Astrocyte of the hippocampus (primary cell): ENCODE results near the gene SEL1L3.

Experiments used
- DNase-seq: peaks from one replicate; pipeline ENCODE4 v3.0.0; 2011; ENCODE audit warnings: low read depth, low spot score

Gene SEL1L3

DNA sequence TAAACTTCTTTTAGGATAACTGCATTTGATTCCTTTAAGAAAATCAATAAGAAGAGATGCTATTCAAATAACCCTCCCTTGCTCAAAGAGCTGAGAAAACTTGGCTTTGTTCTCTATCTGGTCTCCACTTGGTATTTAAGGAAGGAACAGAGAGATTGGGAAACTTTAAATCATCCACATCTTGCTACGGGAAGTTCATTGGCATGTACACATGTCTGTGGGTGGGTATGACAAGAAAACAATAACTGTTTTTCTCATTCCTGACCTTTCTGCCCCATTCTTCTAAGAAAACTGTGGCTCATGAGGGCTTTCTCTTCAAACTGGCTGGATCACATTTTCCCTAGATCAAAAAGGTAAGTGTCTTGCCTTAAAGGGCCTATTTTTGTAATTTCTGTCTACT is 6.0 kb downstream of the SEL1L3 start:
- DNase-seq: no peak

GRCh38 chr4:25852103-25852502 is 10.7 kb downstream of the SEL1L3 start:
- DNase-seq: no peak

DNA sequence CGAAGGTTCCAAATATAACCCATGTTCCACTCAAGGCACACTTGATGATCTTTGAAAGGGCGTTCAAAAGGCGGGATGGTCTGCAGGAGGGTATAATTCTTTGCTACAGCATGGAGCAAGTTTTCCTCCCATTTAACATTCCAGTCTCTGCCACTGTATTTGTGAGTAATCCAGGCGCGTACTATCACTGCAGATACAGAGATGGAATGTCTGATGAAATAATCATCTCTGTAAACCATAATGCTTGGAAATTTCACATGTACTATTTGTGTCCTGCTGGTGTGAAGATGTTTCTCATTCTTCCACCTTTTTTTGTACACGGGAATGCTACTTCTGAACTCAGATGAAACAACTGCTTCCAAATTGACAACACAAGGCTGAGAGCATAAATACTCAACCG is 15.5 kb downstream of the SEL1L3 start:
- DNase-seq: no peak

GRCh38 chr4:25845841-25846653 is 16.7 kb downstream of the SEL1L3 start:
- no peak for DNase-seq

DNA sequence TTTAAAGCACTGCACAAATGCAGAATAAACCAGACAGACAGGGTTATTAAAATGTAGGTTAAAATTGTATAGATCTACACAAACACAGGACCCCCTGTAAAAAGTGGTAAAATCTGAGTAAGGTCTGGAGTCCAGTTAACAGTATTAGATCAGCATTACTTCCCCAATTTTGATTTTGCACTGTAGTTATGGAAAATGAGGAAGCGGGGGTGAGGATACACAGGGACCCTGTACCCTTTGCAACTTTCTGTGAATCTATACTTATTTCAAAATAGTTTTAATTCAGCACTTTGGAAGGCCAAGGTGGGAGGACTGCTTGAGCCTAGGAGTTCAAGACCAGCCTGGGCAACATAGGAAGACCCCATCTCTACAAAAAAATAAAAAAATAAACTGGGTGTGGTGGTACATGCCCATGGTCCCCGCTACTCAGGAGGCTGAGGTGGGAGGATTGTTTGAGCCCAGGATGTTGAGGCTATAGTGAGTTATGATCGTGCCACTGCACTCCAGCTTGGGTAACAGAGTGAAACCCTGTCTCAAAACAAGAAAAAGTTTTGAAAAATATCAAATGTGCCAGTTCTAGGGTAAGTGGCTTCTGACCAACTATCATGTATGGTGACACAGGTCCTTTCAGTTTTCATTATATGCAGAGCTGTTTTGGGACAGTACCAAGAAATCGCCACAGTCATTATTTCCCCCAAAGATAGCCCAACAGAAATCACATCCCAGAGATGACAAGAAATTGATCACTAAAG is 17.7 kb downstream of the SEL1L3 start:
- DNase-seq: no peak

GRCh38 chr4:25843340-25844097 is 19.3 kb downstream of the SEL1L3 start:
- DNase-seq: no peak

GRCh38 chr4:25842229-25842845 is 20.5 kb downstream of the SEL1L3 start:
- DNase-seq: no peak

GRCh38 chr4:25839687-25840086 is 23.1 kb downstream of the SEL1L3 start:
- DNase-seq: peak; percentile 73

GRCh38 chr4:25839233-25839632 is 23.6 kb downstream of the SEL1L3 start:
- DNase-seq: no peak

DNA sequence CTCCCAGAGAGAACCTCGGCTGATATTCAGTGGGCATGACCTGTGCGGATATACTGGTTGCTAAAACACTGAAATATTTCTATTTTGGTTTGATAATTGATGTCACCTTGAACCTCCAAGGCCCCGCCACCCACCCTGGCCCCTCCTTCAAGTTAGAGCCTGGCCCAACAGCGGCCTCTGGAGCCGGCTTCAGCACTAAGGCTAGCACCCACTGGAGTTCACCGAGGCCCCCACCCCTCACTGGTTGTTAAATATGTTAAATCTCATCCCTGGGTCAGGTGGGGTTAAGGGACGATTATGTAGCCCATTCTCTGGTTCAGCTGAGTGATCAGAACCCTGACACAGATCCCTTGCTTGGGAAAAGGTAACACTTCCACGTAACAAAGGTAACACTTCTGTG is 24.3 kb downstream of the SEL1L3 start:
- DNase-seq: no peak

DNA sequence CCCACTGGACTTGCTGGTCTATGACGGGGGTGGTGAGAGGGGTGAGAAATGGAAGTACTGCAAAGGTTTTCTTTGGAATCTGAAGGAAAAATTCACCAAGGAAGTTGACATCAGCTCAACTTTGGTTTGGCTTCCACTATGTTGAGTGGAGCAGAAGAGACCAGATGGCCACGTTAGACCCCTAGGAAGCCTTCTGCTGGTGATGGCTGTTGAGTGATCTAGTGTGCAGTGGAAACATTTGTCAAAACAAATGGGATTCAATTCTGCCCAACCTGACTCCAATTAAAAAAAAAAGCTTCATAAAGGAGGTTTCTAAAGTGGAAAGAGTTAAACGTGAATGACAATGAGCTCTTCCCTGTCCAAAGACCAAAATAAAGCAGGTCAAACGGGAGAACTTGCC is 25.7 kb downstream of the SEL1L3 start:
- DNase-seq: no peak

GRCh38 chr4:25835384-25835783 is 27.4 kb downstream of the SEL1L3 start:
- DNase-seq: no peak

DNA sequence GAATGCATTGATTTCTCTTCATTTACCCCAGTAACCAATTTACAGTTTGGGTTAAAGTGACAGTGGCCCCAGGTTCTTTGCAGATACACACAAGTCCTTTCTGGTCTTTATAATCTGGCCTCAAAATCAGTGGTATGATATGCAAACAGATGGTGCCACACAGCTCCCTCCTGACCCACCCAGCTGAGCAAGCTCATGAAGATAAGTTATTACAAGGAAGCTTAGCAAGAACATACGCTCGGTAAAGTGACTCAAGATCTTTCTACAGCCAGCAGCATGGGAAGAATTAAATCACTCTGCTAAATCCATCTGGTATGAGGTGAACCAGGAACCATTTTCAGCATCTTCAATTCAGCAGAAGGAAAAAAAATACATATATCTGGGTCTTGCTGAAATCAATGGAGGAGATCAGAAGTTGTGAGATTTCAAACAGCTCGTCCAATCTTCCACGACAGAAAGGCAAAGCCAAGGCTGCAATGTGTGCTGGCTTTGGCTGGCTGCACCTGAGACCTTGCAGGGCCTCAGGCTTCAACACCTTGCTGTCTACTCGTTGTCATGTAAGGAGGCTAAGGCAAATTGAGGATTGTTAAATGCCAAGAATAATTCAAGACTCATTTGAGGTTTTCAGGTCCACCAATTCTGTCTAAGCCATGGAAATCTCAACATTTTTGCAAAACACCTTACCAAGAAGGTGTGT is 28.2 kb downstream of the SEL1L3 start:
- DNase-seq: no peak

DNA sequence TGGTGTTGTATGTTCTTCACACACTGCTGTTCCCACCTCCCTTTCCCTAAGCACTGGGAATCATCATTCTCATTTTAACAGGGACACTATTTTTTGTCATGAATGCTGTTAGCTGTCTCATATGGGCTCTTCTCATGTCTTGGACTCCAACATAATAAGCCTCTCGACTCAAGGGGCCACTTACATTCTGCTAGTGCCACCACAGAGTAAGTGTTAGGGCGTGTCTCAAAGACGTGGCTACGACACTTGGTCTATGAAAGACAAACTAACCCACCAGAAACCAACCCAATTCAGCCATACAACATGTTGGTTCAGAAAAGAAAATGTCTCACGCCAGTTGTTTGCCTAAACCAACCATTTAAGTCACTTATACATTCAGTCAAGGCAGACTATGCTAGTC is 32.2 kb downstream of the SEL1L3 start:
- DNase-seq: no peak

- no peak for DNase-seq
These were observed 34.9 kb downstream of the SEL1L3 start for GRCh38 chr4:25827897-25828296.

DNA sequence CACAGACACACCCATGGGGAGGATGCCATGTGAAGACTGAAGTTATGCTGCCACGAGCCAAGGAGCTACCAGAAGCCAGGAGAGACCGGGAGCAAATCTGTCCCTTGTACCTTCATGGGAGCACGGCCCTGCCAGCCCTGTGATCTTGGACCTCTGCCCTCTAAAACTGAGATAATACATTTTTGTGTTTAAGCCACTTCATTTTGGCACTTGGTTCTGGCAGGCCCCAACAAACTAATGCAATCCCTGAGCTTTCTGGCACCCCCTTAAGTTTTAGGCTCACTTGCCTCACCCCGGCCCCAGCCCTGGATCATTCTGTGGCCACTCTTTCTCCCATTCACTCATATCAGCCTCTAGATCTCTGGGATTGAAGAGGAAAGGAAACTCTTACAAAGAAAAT is 35.4 kb downstream of the SEL1L3 start:
- DNase-seq: no peak

DNA sequence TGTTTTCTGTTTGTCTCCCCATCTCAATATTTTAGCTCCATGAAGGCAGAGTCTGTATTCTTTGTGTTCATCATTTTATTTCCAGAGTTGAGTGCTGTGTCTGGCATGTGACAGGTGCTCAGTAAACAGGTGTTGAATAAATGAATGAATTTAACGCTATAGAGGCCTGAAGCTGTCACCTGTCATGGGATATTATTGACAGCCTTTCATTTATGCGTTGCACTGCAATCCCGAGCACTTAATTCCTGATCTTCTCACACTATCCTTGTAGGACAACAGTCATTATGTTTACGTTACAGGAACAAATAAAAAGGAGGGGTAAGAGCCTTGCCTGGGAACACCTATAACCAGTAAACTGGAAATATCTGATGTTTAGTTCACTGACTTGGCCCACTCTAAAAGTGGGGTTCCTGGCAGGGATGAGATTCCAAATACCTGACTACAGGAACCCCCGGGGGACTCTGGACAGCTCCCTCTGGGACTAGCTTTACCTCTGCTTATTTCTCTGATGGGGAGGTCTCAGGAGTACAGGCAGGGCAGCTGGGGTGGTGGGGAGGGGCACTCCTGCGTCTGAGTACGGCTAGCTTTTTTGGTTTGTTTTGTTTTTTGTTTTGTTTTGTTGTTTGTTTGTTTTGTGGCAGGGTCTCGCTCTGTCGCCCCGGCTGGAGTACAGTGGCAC is 36.6 kb downstream of the SEL1L3 start:
- DNase-seq: no peak

DNA sequence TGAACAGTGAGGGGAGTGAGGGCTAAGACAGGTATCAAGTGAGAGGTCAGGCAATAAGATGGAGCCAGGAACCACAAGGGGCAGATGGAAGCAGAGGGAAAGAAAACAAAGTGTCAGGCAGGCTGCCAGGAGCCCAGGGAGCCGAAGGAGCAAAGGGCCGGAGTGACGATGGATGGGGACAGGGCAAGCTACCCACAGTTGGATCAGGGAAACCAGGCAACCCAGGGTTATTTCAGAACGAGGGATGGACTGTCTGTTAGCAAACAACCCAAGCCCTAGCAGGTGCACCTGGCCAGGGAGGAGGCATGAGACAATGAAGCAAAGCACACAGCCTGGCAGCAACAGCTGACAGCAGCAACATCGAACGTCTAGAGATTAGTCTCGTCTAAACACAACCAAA is 39.2 kb downstream of the SEL1L3 start:
- no peak for DNase-seq

- no peak for DNase-seq
These were observed 40.9 kb downstream of the SEL1L3 start for GRCh38 chr4:25821899-25822298.

DNA sequence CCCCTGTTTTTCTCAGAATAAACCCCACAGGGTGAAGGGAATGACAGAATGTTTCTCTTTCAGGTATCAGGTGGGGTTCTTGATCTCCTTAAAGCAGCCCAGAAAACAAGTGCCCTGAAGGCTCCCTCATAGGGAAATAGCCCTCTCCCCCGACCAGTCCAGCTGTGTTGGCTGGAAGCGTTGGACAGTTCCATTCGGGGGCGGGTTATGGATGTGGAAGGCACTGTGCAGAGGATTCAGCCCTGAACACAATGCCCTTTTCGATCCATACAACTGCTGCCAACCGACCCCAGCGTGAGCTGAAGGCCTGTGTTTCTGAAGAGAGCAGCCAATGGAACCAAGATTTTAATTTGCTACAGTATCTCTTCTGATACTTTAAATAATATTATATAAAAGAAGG is 41.5 kb downstream of the SEL1L3 start:
- DNase-seq: no peak

DNA sequence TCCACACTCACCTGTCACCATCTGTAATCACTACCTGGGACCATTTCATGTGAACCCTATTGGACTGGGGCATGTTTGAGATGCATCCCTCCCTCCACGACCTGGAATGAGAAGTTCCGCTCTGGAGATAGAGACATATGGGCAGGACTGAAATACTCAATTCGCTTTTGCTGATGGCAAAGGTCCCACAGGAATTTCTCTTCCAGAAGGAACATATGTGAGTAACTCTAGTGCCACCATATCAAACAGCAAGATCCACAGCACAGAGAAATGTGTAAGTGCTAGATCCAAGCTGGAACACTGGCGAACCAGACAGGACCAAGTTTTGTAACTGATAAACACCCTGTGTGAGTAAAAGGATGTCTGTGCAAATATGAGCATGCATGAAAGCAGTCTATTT is 43.9 kb downstream of the SEL1L3 start:
- no peak for DNase-seq
